Glutamatergic neuron (in vitro differentiated cells): Measurements from ENCODE around the gene EXOSC5. TPM values are rescaled to one million over a fixed set of nuclear protein-coding genes. Genes with fewer than 3 reads are reported as not detected.
A peak's percentile ranks its signal among the peaks of the same experiment; 100 is the strongest.

ENCODE experiments used
- DNase-seq: peaks from one replicate; pipeline ENCODE4 v3.0.0; 2022
- H3K27ac Mint-ChIP-seq: one replicate; pipeline ENCODE4 v1.8.0; 2020; ENCODE audit warnings: mild to moderate bottlenecking, mixed read lengths, inconsistent platforms; ENCODE audit not compliant: unreplicated experiment
- H3K27me3 Mint-ChIP-seq: one replicate; pipeline ENCODE4 v1.8.0; 2020; ENCODE audit warnings: mild to moderate bottlenecking, moderate library complexity, mixed read lengths, inconsistent platforms; ENCODE audit not compliant: unreplicated experiment
- H3K36me3 Mint-ChIP-seq: one replicate; pipeline ENCODE4 v1.8.0; 2020; ENCODE audit warnings: mild to moderate bottlenecking, mixed read lengths, inconsistent platforms; ENCODE audit not compliant: unreplicated experiment
- H3K4me1 Mint-ChIP-seq: one replicate; pipeline ENCODE4 v1.8.0; 2020; ENCODE audit warnings: mild to moderate bottlenecking, low read depth, mixed read lengths, inconsistent platforms; ENCODE audit not compliant: unreplicated experiment
- H3K4me3 Mint-ChIP-seq: one replicate; pipeline ENCODE4 v1.8.0; 2020; ENCODE audit warnings: mild to moderate bottlenecking, mixed read lengths, inconsistent platforms; ENCODE audit not compliant: unreplicated experiment
- H3K9me3 Mint-ChIP-seq: one replicate; pipeline ENCODE4 v1.8.0; 2020; ENCODE audit warnings: mild to moderate bottlenecking, moderate library complexity, mixed read lengths, inconsistent platforms; ENCODE audit not compliant: unreplicated experiment
- CTCF ChIP-seq: fragments of 200-600 bp; sonication (generic); IDR thresholded peaks from one replicate; pipeline ENCODE4 v1.5.0; 2021; ENCODE audit not compliant: partially characterized antibody, unreplicated experiment
- total RNA-seq: library from RNA; stranded (reverse); fragmentation: NEBNext Ultra II Directional; extraction: Animal tissue kit (Norgen Biotek cat#: 25700); gene quantifications from one replicate; pipeline ENCODE4 v1.2.1, GENCODE V29; 2021; ENCODE audit not compliant: unreplicated experiment

EXOSC5 gene
- total RNA-seq, 1 donor from 2014 or later, result 18.2 TPM

GRCh38 chr19:41441321-41441945 is 44.3 kb upstream of the EXOSC5 start:
- DNase-seq, result no peak
- Mint-ChIP-seq H3K27me3 (peaks cover 8% of the 10 kb centered on the region), H3K27ac (no peak overlapping the region), H3K9me3 (peaks cover 2% of the 10 kb centered on the region), H3K36me3 (peaks cover 4% of the 10 kb centered on the region), H3K4me3 (no peak overlapping the region), H3K4me1 (peaks cover 5% of the 10 kb centered on the region)
- no peak for TF ChIP-seq CTCF

GRCh38 chr19:41439441-41440222 is 42.5 kb upstream of the EXOSC5 start, which contains the start of gene DMAC2:
DMAC2 (minus strand) TSS chr19:41439912; CDS start chr19:41439899, 13 bp downstream.
- peak within 1 kb of the TSS; percentile 18 for H3K4me3 Mint-ChIP-seq
- H3K4me1 Mint-ChIP-seq, result peaks cover 5% of the 10 kb centered on the region
- H3K36me3 Mint-ChIP-seq, result peaks cover 4% of the 10 kb centered on the region
- peak; percentile 93 for DNase-seq
- H3K27me3 Mint-ChIP-seq, result peaks cover 8% of the 10 kb centered on the region
- no peak for TF ChIP-seq CTCF
- peak within 1 kb of the TSS; percentile 20 for H3K27ac Mint-ChIP-seq
- H3K9me3 Mint-ChIP-seq, result peaks cover 2% of the 10 kb centered on the region

- Mint-ChIP-seq H3K27ac (no peak overlapping the region), H3K9me3 (peaks cover 2% of the 10 kb centered on the region), H3K36me3 (peaks cover 4% of the 10 kb centered on the region), H3K4me1 (peaks cover 5% of the 10 kb centered on the region), H3K27me3 (peaks cover 4% of the 10 kb centered on the region), H3K4me3 (peak overlapping the region; percentile 68)
- no peak for TF ChIP-seq CTCF
- DNase-seq, result no peak
These were observed 40.9 kb upstream of the EXOSC5 start for GRCh38 chr19:41437944-41438574.

GRCh38 chr19:41436674-41436951 is 39.5 kb upstream of the EXOSC5 start:
- H3K4me3 Mint-ChIP-seq, result no peak overlapping the region

More at GRCh38 chr19:41436674-41436951, 39.5 kb upstream of the EXOSC5 start:
- H3K4me1 Mint-ChIP-seq, result peaks cover 5% of the 10 kb centered on the region
- no peak overlapping the region for H3K27ac Mint-ChIP-seq
- peaks cover 4% of the 10 kb centered on the region for H3K36me3 Mint-ChIP-seq
- H3K9me3 Mint-ChIP-seq, result peaks cover 2% of the 10 kb centered on the region
- peaks cover 7% of the 10 kb centered on the region for H3K27me3 Mint-ChIP-seq
- DNase-seq, result no peak
- TF ChIP-seq CTCF, result no peak
